PC-9 (cell line): ENCODE measurements around the gene PLA2G4C. TPM values are rescaled to one million over a fixed set of nuclear protein-coding genes. Genes with fewer than 3 reads are reported as not detected.
"Not testable (repeated sequence)": the region's sequence is repeated elsewhere in the genome, so short reads cannot be mapped to it uniquely, and the experiment has no call there.

Source experiments
- BruUV-seq: library from RNA; stranded (reverse); fragments of 400-500 nt; replicated peaks from 2 replicates; lab custom pipeline; 2021; lab: Mats Ljungman, UMichigan
- CTCF ChIA-PET: fragments of 300-600 bp; sonication (Branson Sonifier 250); formaldehyde crosslinking; loops from one replicate; lab custom pipeline; 2022; ENCODE audit warnings: antibody characterized with exemption; lab: Charles Lee
- POLR2A ChIA-PET: fragments of 300-600 bp; sonication (Branson Sonifier 250); formaldehyde crosslinking; loops from one replicate; lab custom pipeline; 2022; ENCODE audit warnings: antibody characterized with exemption; ENCODE audit not compliant: unreplicated experiment; lab: Charles Lee
- DNase-seq, 2 experiments: peaks; one replicate each; pipeline versions ENCODE4 v3.0.0 to v3.0.0-alpha.2; 2015 to 2022; ENCODE audit warnings: mixed read lengths in 1 of 2
- H2AFZ ChIP-seq: fragments of 200-600 bp; sonication (generic); 2 replicates; pipeline ENCODE4 v1.8.1; 2017; ENCODE audit warnings: antibody characterized with exemption
- H3F3A ChIP-seq: fragments of 200-600 bp; sonication (generic); 2 replicates; pipeline ENCODE4 v1.8.1; 2017; ENCODE audit warnings: antibody characterized with exemption, mild to moderate bottlenecking, low read depth; ENCODE audit not compliant: insufficient read depth
- H3K27ac ChIP-seq: fragments of 200-600 bp; sonication (generic); 2 replicates; pipeline ENCODE4 v1.6.1; 2016; ENCODE audit warnings: mixed run types
- H3K27me3 ChIP-seq: fragments of 200-600 bp; sonication (generic); 2 replicates; pipeline ENCODE4 v1.6.1; 2016; ENCODE audit warnings: low read depth, mixed run types; ENCODE audit not compliant: insufficient read depth
- H3K36me3 ChIP-seq: fragments of 200-600 bp; sonication (generic); 2 replicates; pipeline ENCODE4 v1.6.1; 2016; ENCODE audit warnings: low read depth, mixed run types
- H3K4me1 ChIP-seq: fragments of 200-600 bp; sonication (generic); replicated peaks from 2 replicates; pipeline ENCODE4 v1.6.1; 2016; ENCODE audit warnings: mixed run types; ENCODE audit not compliant: insufficient read depth
- H3K4me2 ChIP-seq: fragments of 200-600 bp; sonication (generic); 2 replicates; pipeline ENCODE4 v1.6.1; 2017; ENCODE audit warnings: mixed run types
- H3K4me3 ChIP-seq: fragments of 200-600 bp; sonication (generic); 2 replicates; pipeline ENCODE4 v1.6.1; 2016; ENCODE audit warnings: mixed run types
- H3K79me2 ChIP-seq: fragments of 200-600 bp; sonication (generic); 2 replicates; pipeline ENCODE4 v1.6.1; 2017; ENCODE audit warnings: low read depth, mixed run types
- H3K9me2 ChIP-seq: fragments of 200-600 bp; sonication (generic); 2 replicates; pipeline ENCODE4 v1.8.1; 2017; ENCODE audit warnings: mild to moderate bottlenecking; ENCODE audit not compliant: insufficient read depth
- H3K9me3 ChIP-seq: fragments of 200-600 bp; sonication (generic); 2 replicates; pipeline ENCODE4 v1.8.1; 2016; ENCODE audit warnings: low read depth; ENCODE audit not compliant: insufficient read depth
- H4K20me1 ChIP-seq: fragments of 200-600 bp; sonication (generic); 2 replicates; pipeline ENCODE4 v1.8.1; 2017; ENCODE audit not compliant: insufficient read depth
- CTCF ChIP-seq: fragments of 200-600 bp; sonication (generic); conservative IDR thresholded peaks from 2 replicates; pipeline ENCODE4 v1.6.1; 2017; ENCODE audit warnings: mixed run types, antibody characterized with exemption, mild to moderate bottlenecking, moderate library complexity
- EZH2 ChIP-seq: fragments of 200-600 bp; sonication (generic); IDR thresholded peaks from 2 replicates; pipeline ENCODE4 v1.8.0; 2017; ENCODE audit warnings: antibody characterized with exemption, low read depth
- intact Hi-C: fragments of 100-400 bp; cut with micrococcal nuclease; formaldehyde crosslinking; loops from one replicate; pipeline ENCODE4 v1.10.0; 2022; ENCODE audit not compliant: unreplicated experiment
- total RNA-seq: library from RNA; stranded (reverse); gene quantifications from 2 replicates; pipeline ENCODE4 v1.2.3, GENCODE V29; 2021

The PLA2G4C gene
- total RNA-seq, 1 experiment from 2014 or later = not detected

GRCh38 chr19:48095612-48096175 is 14.9 kb downstream of the PLA2G4C start:
- H4K20me1 ChIP-seq = no peaks in the 10 kb centered on the region
- BruUV-seq = no TSS peak

DNA sequence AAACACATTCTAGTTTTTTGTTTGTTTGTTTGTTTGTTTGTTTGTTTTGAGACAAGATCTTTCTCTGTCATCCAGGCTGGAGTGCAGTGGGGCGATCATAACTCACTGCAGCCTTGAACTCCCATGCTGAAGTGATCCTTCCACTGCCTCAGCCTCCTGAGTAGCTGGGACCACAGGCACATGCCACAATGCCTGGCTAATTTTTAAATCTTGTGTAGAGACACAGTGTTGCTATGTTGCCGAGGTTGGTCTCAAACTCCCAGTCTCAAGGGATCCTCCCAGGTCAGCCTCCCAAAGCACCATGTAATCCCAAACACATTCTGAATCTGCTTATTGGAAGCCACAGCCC is 15.8 kb downstream of the PLA2G4C start:
- peaks cover 36% of the 10 kb centered on the region for H3K27me3 ChIP-seq
- intact Hi-C loops = no loop called here
- peaks cover 9% of the 10 kb centered on the region; the same call in 1 of the 2 replicates for H3K4me1 ChIP-seq
- no peak for TF ChIP-seq CTCF
- TF ChIP-seq EZH2 = no peak
- H2AFZ ChIP-seq = no peak overlapping the region
- no peaks in the 10 kb centered on the region for H3K9me2 ChIP-seq
- H3K79me2 ChIP-seq = no peaks in the 10 kb centered on the region
- no peaks in the 10 kb centered on the region for H4K20me1 ChIP-seq
- no peaks in the 10 kb centered on the region for H3K36me3 ChIP-seq
- BruUV-seq = no TSS peak
- CTCF ChIA-PET = no interaction called here
- DNase-seq = no peak
- H3K4me2 ChIP-seq = no peak overlapping the region
- POLR2A ChIA-PET = no interaction called here
- H3K4me3 ChIP-seq = no peak overlapping the region
- no peak overlapping the region for H3K27ac ChIP-seq
- H3F3A ChIP-seq = peaks cover 15% of the 10 kb centered on the region; the same call in 1 of the 2 replicates
- H3K9me3 ChIP-seq = no peaks in the 10 kb centered on the region

More at GRCh38 chr19:48095612-48096175, 14.9 kb downstream of the PLA2G4C start:
- no peaks in the 10 kb centered on the region for H3K9me2 ChIP-seq
- no peak for DNase-seq
- H3K4me2 ChIP-seq = no peak overlapping the region
- H3K4me1 ChIP-seq = peaks cover 9% of the 10 kb centered on the region; the same call in 1 of the 2 replicates
- H3K27ac ChIP-seq = no peak overlapping the region
- H3K36me3 ChIP-seq = no peaks in the 10 kb centered on the region
- TF ChIP-seq EZH2 = no peak
- TF ChIP-seq CTCF = no peak
- no peak overlapping the region for H3K4me3 ChIP-seq
- H2AFZ ChIP-seq = no peak overlapping the region
- H3K9me3 ChIP-seq = no peaks in the 10 kb centered on the region
- ChIA-PET POLR2A (no interaction called here), CTCF (no interaction called here)
- intact Hi-C loops = no loop called here
- peaks cover 31% of the 10 kb centered on the region for H3K27me3 ChIP-seq
- H3K79me2 ChIP-seq = no peaks in the 10 kb centered on the region
- H3F3A ChIP-seq = peaks cover 14% of the 10 kb centered on the region; the same call in 1 of the 2 replicates

DNA sequence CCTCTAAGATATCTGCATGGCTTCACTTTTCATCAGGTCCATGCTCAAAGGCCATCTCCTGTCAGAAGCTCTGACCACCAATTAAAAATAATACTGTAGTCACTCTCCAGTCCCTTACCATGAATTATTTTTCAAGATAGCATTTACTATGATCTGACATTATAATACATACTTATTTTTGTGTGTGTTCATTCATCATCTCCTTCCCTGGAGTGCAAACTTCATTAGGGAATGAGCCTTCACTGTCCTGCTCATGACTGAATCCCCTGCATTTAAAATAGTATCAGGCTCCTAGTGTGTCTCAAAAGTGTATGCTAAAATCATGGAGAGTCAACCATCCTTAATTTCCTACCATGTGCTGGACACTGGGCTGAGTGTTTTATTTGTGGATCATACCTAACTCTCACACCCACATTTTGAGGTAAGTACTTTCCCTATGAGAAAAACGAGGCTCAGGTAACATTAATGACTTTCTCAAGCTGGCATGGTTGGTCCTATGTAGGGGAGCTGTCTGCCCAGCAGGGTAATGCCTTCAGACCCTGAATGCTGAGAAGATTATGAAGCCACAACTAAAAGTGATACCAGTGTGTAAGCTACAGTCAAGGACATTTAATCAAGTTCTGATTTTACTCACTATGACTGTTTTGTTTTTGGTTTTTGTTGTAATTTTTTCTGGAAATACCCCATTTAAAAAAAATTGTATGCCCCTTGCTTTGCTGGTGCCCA is 16.3 kb downstream of the PLA2G4C start:
- no TSS peak for BruUV-seq

GRCh38 chr19:48091111-48091718 is 19.4 kb downstream of the PLA2G4C start:
- peak overlapping the region; percentile 7; the same call in 1 of the 2 replicates for H3K4me2 ChIP-seq
- peak in 1 of 2 experiments; percentile 77 for DNase-seq
- H3K9me3 ChIP-seq, POLR2A ChIA-PET, H3K27ac ChIP-seq, intact Hi-C loops, H4K20me1 ChIP-seq, H3K4me1 ChIP-seq, H3K9me2 ChIP-seq, H3K4me3 ChIP-seq, H3K36me3 ChIP-seq, H2AFZ ChIP-seq, CTCF ChIA-PET, H3K79me2 ChIP-seq, BruUV-seq: not testable (repeated sequence)
- peaks cover 15% of the 10 kb centered on the region; the same call in 1 of the 2 replicates for H3F3A ChIP-seq
- peaks cover 72% of the 10 kb centered on the region for H3K27me3 ChIP-seq

More for the DNA sequence above, 16.3 kb downstream of the PLA2G4C start:
- no peaks in the 10 kb centered on the region for H3K9me2 ChIP-seq
- H3K4me3 ChIP-seq = no peak overlapping the region
- H2AFZ ChIP-seq = no peak overlapping the region
- peaks cover 42% of the 10 kb centered on the region for H3K27me3 ChIP-seq
- H3F3A ChIP-seq = peaks cover 15% of the 10 kb centered on the region; the same call in 1 of the 2 replicates
- H3K4me1 ChIP-seq = peaks cover 9% of the 10 kb centered on the region; the same call in 1 of the 2 replicates
- CTCF ChIA-PET = no interaction called here
- no peaks in the 10 kb centered on the region for H3K79me2 ChIP-seq
- POLR2A ChIA-PET = no interaction called here
- intact Hi-C loops = no loop called here
- H3K4me2 ChIP-seq = no peak overlapping the region
- DNase-seq = no peak
- H4K20me1 ChIP-seq = no peaks in the 10 kb centered on the region
- no peaks in the 10 kb centered on the region for H3K9me3 ChIP-seq
- no peak overlapping the region for H3K27ac ChIP-seq
- no peaks in the 10 kb centered on the region for H3K36me3 ChIP-seq
- TF ChIP-seq EZH2 = no peak
- no peak for TF ChIP-seq CTCF
